K562 (cell line): ENCODE results near the gene LOXL3. TPM values are rescaled to one million over a fixed set of nuclear protein-coding genes. Genes with fewer than 3 reads are reported as not detected.
A peak's percentile ranks its signal among the peaks of the same experiment; 100 is the strongest.

ENCODE experiments used
- ATAC-seq: fragments of 200-7000 bp; cut with Tn5 transposase; 3 replicates; pipeline ENCODE4 v1.9.1; 2020; ENCODE audit warnings: moderate library complexity
- BruUV-seq: library from RNA; stranded (reverse); fragments of 400-500 nt; replicated peaks from 2 replicates; lab custom pipeline; 2021; lab: Mats Ljungman, UMichigan
- CTCF ChIA-PET: fragments of 300-600 bp; formaldehyde crosslinking; extraction: SDS; loops from one replicate; lab custom pipeline; 2021; ENCODE audit warnings: low intra/inter-chr PET ratio; lab: Yijun Ruan, JAX
- POLR2A ChIA-PET: fragments of 300-600, 350-650 bp; sonication (Branson Sonifier 250); formaldehyde crosslinking; extraction: SDS; loops from one replicate; lab custom pipeline; 2021; ENCODE audit warnings: antibody characterized with exemption, inconsistent platforms; lab: Yijun Ruan, JAX
- DNase-seq, 4 experiments: peaks; one replicate each; pipeline versions ENCODE4 v3.0.0 to v3.0.0-alpha.2; 2011 to 2018; ENCODE audit warnings: low spot score in 3 of 4, mixed read lengths in 3 of 4; ENCODE audit errors: extremely low read depth in 1 of 4
- FAIRE-seq: peaks from 2 replicates; lab custom pipeline; 2011; peaks lifted over from hg19 to GRCh38; lab: Jason Lieb, UNC
- H2AFZ ChIP-seq: 2 replicates; pipeline ENCODE4 v1.6.0; 2011; ENCODE audit warnings: low read depth, low read length, control low read depth, inconsistent platforms
- H3K27ac ChIP-seq: fragments of 200-600 bp; 3 replicates; pipeline ENCODE4 v1.8.0; 2011; ENCODE audit warnings: low read depth, mild to moderate bottlenecking, control low read depth, inconsistent platforms, low read length, moderate library complexity, mixed read lengths; ENCODE audit errors: extremely low read depth
- H3K27me3 ChIP-seq, 2 experiments: fragments of 300-600 bp in 1 of 2; 2 replicates in 1 of 2; 3 replicates in 1 of 2; pipeline versions ENCODE4 v1.6.0 to v1.8.0; 2011; ENCODE audit warnings: inconsistent platforms in 2 of 2, low read length in 2 of 2, mild to moderate bottlenecking in 1 of 2, mixed read lengths in 1 of 2, moderate library complexity in 1 of 2; ENCODE audit not compliant: control insufficient read depth in 2 of 2, insufficient read depth in 2 of 2
- H3K36me3 ChIP-seq: fragments of 300-600 bp; 3 replicates; pipeline ENCODE4 v1.8.0; 2011; ENCODE audit warnings: mild to moderate bottlenecking, low read length, inconsistent platforms; ENCODE audit not compliant: control insufficient read depth, insufficient read depth
- H3K4me1 ChIP-seq, 2 experiments: fragments of 200-600 bp in 1 of 2; replicated peaks in 1 of 2; 2 replicates in 1 of 2; 3 replicates in 1 of 2; pipeline versions ENCODE4 v1.5.1 to v1.8.0; 2011; ENCODE audit warnings: inconsistent platforms in 2 of 2, low read length in 2 of 2, mild to moderate bottlenecking in 1 of 2, mixed read lengths in 1 of 2, moderate library complexity in 1 of 2; ENCODE audit not compliant: control insufficient read depth in 2 of 2, insufficient read depth in 2 of 2
- H3K4me2 ChIP-seq: 2 replicates; pipeline ENCODE4 v1.6.1; 2011; ENCODE audit warnings: low read length, control low read depth, inconsistent platforms, mixed read lengths; ENCODE audit not compliant: insufficient read depth
- H3K4me3 ChIP-seq: fragments of 200-600 bp; sonication (generic), shearing (Covaris generic); 2 replicates; pipeline ENCODE4 v1.5.1; 2016; ENCODE audit warnings: control low read depth, inconsistent platforms
- H3K79me2 ChIP-seq: fragments of 200-600 bp; 3 replicates; pipeline ENCODE4 v1.8.0; 2011; ENCODE audit warnings: low read length, inconsistent platforms; ENCODE audit not compliant: control insufficient read depth, insufficient read depth
- H3K9ac ChIP-seq, 2 experiments: 2 replicates each; pipeline versions ENCODE4 v1.6.0 to v1.6.1; 2011; ENCODE audit warnings: low read depth in 2 of 2, low read length in 2 of 2, control low read depth in 1 of 2, inconsistent platforms in 1 of 2, mild to moderate bottlenecking in 1 of 2, mixed read lengths in 1 of 2; ENCODE audit not compliant: insufficient read depth in 1 of 2
- H3K9me1 ChIP-seq: one replicate; pipeline ENCODE4 v1.6.0; 2011; ENCODE audit warnings: inconsistent platforms, mild to moderate bottlenecking, low read length, moderate library complexity; ENCODE audit not compliant: control insufficient read depth, insufficient read depth
- H3K9me3 ChIP-seq: replicated peaks from 2 replicates; pipeline ENCODE4 v1.5.1; 2011; ENCODE audit warnings: low read depth, low read length, inconsistent platforms; ENCODE audit not compliant: control insufficient read depth, insufficient read depth
- H4K20me1 ChIP-seq: replicated peaks from 2 replicates; pipeline ENCODE4 v1.6.1; 2011; ENCODE audit warnings: low read length, inconsistent platforms, mixed read lengths; ENCODE audit not compliant: control insufficient read depth, insufficient read depth
- CCAR2 ChIP-seq: fragments of 200-400 bp; formaldehyde crosslinking; IDR thresholded peaks from 2 replicates; pipeline ENCODE4 v1.6.1; 2017; ENCODE audit warnings: mild to moderate bottlenecking, low read depth, low read length
- MTA2 ChIP-seq: fragments of 450-650 bp; IDR thresholded peaks from 2 replicates; pipeline ENCODE4 v1.6.1; 2016; ENCODE audit warnings: low read depth
- MTF1 ChIP-seq: fragments of 250-450 bp; sonication (Bioruptor Pico); IDR thresholded peaks from 2 replicates; pipeline ENCODE4 v1.9.0; 2021; ENCODE audit warnings: moderate library complexity, mild to moderate bottlenecking, inconsistent platforms, borderline replicate concordance
- PKNOX1 ChIP-seq: fragments of 450-650 bp; IDR thresholded peaks from 2 replicates; pipeline ENCODE4 v1.6.1; 2016
- REST ChIP-seq, 2 experiments: fragments of 450-650 bp; formaldehyde crosslinking in 1 of 2; IDR thresholded peaks; 2 replicates each; pipeline versions ENCODE4 v1.4.0 to v1.6.1; 2014 to 2020; ENCODE audit warnings: mild to moderate bottlenecking in 2 of 2, borderline replicate concordance in 1 of 2, low read depth in 1 of 2
- ZBTB7A ChIP-seq: IDR thresholded peaks from 2 replicates; pipeline ENCODE4 v1.6.1; 2011; ENCODE audit warnings: low read depth, mild to moderate bottlenecking, low read length, moderate library complexity, borderline replicate concordance; ENCODE audit not compliant: control insufficient read depth
- WGBS: fragments of 100-300 bp; shearing (Covaris generic); methylation state at CpG from one replicate; pipeline ENCODE4 v1.1.6; 2016; ENCODE audit warnings: low coverage, mixed read lengths; ENCODE audit not compliant: insufficient coverage; ENCODE audit errors: missing lambda C conversion rate; 5-methylcytosine and 5-hydroxymethylcytosine counted together
- in situ Hi-C: fragments of 300-500 bp; cut with MboI; formaldehyde crosslinking; loops from 4 replicates; pipeline ENCODE4 v1.15.0; 2018; ENCODE audit warnings: inconsistent platforms, mixed read lengths
- intact Hi-C: fragments of 100-400 bp; cut with micrococcal nuclease; formaldehyde crosslinking; loops from 2 replicates; pipeline ENCODE4 v1.14.2; 2022
- polyA plus RNA-seq, 8 experiments: library from polyadenylated mRNA; depleted of rRNA in 4 of 8; stranded (reverse) in 5 of 8; unstranded in 3 of 8; fragments of >200 nt; fragmentation: Nextera tagmentation in 2 of 8; fragmentation: Illumina TruSeq in 1 of 8; extraction: Ambion mirVana in 2 of 8; extraction: Trizol in 1 of 8; gene quantifications; 2 replicates each; pipeline versions ENCODE4 v1.2.1 to v1.2.3, GENCODE V29; 2011 to 2014; ENCODE audit warnings: inconsistent platforms in 1 of 8, missing spikeins in 1 of 8
- total RNA-seq, 7 experiments: library from RNA; depleted of rRNA in 6 of 7; stranded (reverse); fragments of >200 nt in 6 of 7; fragmentation: Illumina TruSeq in 2 of 7; extraction: Trizol in 2 of 7; gene quantifications; 2 replicates each; pipeline versions ENCODE4 v1.2.1 to v1.2.3, GENCODE V29; 2011 to 2021; ENCODE audit warnings: low replicate concordance in 1 of 7

Gene LOXL3
- total and polyA plus RNA-seq, 9 of the 15 experiments (the other 6 are each of a cell fraction or from before 2014, with no cell fraction given) = 0.22 to 0.99 (median 0.31) TPM

- TF ChIP-seq CCAR2 = no peak
- 0 out of 2 replicates have a peak, but pooled peaks have one; percentile 8 for TF ChIP-seq MTA2
- no peak for TF ChIP-seq MTF1
Observed at GRCh38 chr2:74502147-74502719, 51.5 kb downstream of the LOXL3 start (continued).

GRCh38 chr2:74501335-74502071 lies 52.2 kb downstream of the LOXL3 start:
- BruUV-seq = no TSS peak
- CTCF ChIA-PET = no interaction called here
- FAIRE-seq (peak; percentile 19), ATAC-seq (no peak), DNase-seq (peak; percentile 31 to 60 (median 44))
- H4K20me1 ChIP-seq = no peaks in the 10 kb centered on the region
- H3K27me3 ChIP-seq = no peaks in the 10 kb centered on the region
- peaks cover 38% of the 10 kb centered on the region for H3K79me2 ChIP-seq
- H3K27ac ChIP-seq = peak overlapping the region; percentile 8; the same call in 1 of the 3 replicates
- POLR2A ChIA-PET = interaction anchor here (0.5 to 2.4 kb wide), 9 partner anchors 8 to 303 kb away, joined by 3 to 13 read pairs (median 4); partner anchors contain the start of genes AUP1 and HTRA2
- H3K9me3 ChIP-seq = no peaks in the 10 kb centered on the region
- H3K4me3 ChIP-seq = peak overlapping the region; percentile 40
- H3K9me1 ChIP-seq = no peaks in the 10 kb centered on the region
- H2AFZ ChIP-seq = no peak overlapping the region
- peak overlapping the region; percentile 95 for H3K4me2 ChIP-seq
- WGBS = 16% methylated on average over 17 of the region's 18 CpGs
- peak overlapping the region in 1 of 2 experiments; percentile 94; a peak in 1 of 4 replicates for H3K9ac ChIP-seq
- peaks cover 29 to 63% of the 10 kb centered on the region in 2 experiments; a peak in 4 of 5 replicates for H3K4me1 ChIP-seq
- intact Hi-C loops = loop anchor here (5.0 kb wide), 1 partner anchor 71 kb away; no protein-coding TSS in a partner anchor
- in situ Hi-C loops = no loop called here
- peaks cover 13% of the 10 kb centered on the region; the same call in 2 of the 3 replicates for H3K36me3 ChIP-seq
- peak; percentile 66 for TF ChIP-seq REST (IDR thresholded peaks at IDR 0.05; ENCODE audit: borderline replicate concordance)
- no peak for TF ChIP-seq REST (CRISPR knock-in tag; IDR thresholded peaks at IDR 0.05; ENCODE audit: low read depth)
- TF ChIP-seq PKNOX1 = 0 out of 2 replicates have a peak, but pooled peaks have one; percentile 25
- 0 out of 2 replicates have a peak, but pooled peaks have one; percentile 9 for TF ChIP-seq ZBTB7A
